Loucy (cell line): ENCODE results near the gene OR2AG1.

Experiments used
- H2AFZ ChIP-seq: fragments of 200-600 bp; sonication (generic); 2 replicates; pipeline ENCODE4 v1.6.0; 2016; ENCODE audit warnings: antibody characterized with exemption, mild to moderate bottlenecking, low read length, moderate library complexity
- H3F3A ChIP-seq: fragments of 200-600 bp; 2 replicates; pipeline ENCODE4 v1.6.0; 2016; ENCODE audit warnings: antibody characterized with exemption, low read depth, mild to moderate bottlenecking
- H3K27me3 ChIP-seq: fragments of 200-600 bp; sonication (generic); 2 replicates; pipeline ENCODE4 v1.6.1; 2014; ENCODE audit warnings: low read length, mild to moderate bottlenecking; ENCODE audit not compliant: insufficient read depth, poor library complexity, severe bottlenecking
- H3K36me3 ChIP-seq: fragments of 200-600 bp; sonication (generic); 2 replicates; pipeline ENCODE4 v1.6.1; 2016; ENCODE audit warnings: low read length; ENCODE audit not compliant: insufficient read depth
- H3K4me1 ChIP-seq: fragments of 200-600 bp; sonication (generic); 2 replicates; pipeline ENCODE4 v1.5.1; 2014; ENCODE audit warnings: low read length, mild to moderate bottlenecking; ENCODE audit not compliant: insufficient read depth, poor library complexity, severe bottlenecking
- H3K4me2 ChIP-seq: fragments of 200-600 bp; sonication (generic); 2 replicates; pipeline ENCODE4 v1.6.0; 2014; ENCODE audit warnings: antibody characterized with exemption, low read length, low read depth, mild to moderate bottlenecking; ENCODE audit not compliant: poor library complexity, severe bottlenecking
- H3K4me3 ChIP-seq: fragments of 200-600 bp; sonication (generic); 2 replicates; pipeline ENCODE4 v1.5.1; 2014; ENCODE audit warnings: low read length, mild to moderate bottlenecking, mixed read lengths; ENCODE audit not compliant: poor library complexity, severe bottlenecking
- H3K79me2 ChIP-seq: fragments of 200-600 bp; sonication (generic); 2 replicates; pipeline ENCODE4 v1.6.1; 2014; ENCODE audit warnings: low read length; ENCODE audit not compliant: insufficient read depth
- H3K9ac ChIP-seq: fragments of 200-600 bp; sonication (generic); 2 replicates; pipeline ENCODE4 v1.6.0; 2014; ENCODE audit warnings: mild to moderate bottlenecking, low read depth, low read length, moderate library complexity; ENCODE audit not compliant: poor library complexity, severe bottlenecking
- H3K9me2 ChIP-seq: fragments of 200-600 bp; sonication (generic); replicated peaks from 2 replicates; pipeline ENCODE4 v1.6.1; 2016; ENCODE audit warnings: low read depth, low read length, mixed read lengths
- H3K9me3 ChIP-seq: fragments of 200-600 bp; sonication (generic); 2 replicates; pipeline ENCODE4 v1.6.1; 2014; ENCODE audit warnings: mild to moderate bottlenecking, antibody characterized with exemption, low read length, low read depth; ENCODE audit not compliant: insufficient read depth
- H4K20me1 ChIP-seq: fragments of 200-600 bp; sonication (generic); 2 replicates; pipeline ENCODE4 v1.6.0; 2014; ENCODE audit warnings: antibody characterized with exemption, low read length, mild to moderate bottlenecking; ENCODE audit not compliant: insufficient read depth, poor library complexity, severe bottlenecking
- EZH2phosphoT487 ChIP-seq: fragments of 200-600 bp; IDR thresholded peaks from 2 replicates; pipeline ENCODE4 v1.6.1; 2018; ENCODE audit warnings: antibody characterized with exemption, mild to moderate bottlenecking, moderate library complexity, borderline replicate concordance
- TF ChIP-seq, protein P1 (sequence below): fragments of 200-600 bp; sonication (generic); conservative IDR thresholded peaks from 2 replicates; pipeline ENCODE4 v1.5.1; 2014; ENCODE audit warnings: mild to moderate bottlenecking, antibody characterized with exemption, low read length

The OR2AG1 gene

DNA sequence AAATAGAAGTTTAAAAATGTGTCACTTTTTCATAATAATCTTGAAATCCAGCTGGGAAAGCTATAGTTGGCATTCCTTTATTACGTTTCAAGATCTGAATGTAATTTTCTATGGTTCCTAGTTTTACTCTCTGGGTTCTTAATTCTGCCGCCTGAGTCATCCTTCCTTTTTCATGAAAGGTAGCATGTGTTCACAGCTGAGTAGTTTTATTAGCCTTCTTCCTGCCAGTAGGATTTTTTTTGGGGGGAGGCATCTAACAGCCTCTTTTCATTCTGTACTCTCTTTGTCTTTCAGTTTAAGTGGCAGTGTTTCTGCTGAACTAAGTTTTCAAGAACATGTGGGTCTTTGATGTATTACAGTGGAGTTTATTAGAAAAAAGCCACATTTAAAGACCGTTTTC, 47.5 kb upstream of the OR2AG1 start:
- Histone ChIP-seq H3K27me3 (no peaks in the 10 kb centered on the region), H3K9me2 (no peaks in the 10 kb centered on the region), H3K4me1 (peaks cover 67% of the 10 kb centered on the region), H3K9me3 (no peaks in the 10 kb centered on the region), H4K20me1 (no peaks in the 10 kb centered on the region), H3K4me2 (peak overlapping the region; percentile 79), H3K4me3 (peak overlapping the region; percentile 63), H3K79me2 (peaks cover 7% of the 10 kb centered on the region; the same call in 1 of the 2 replicates), H2AFZ (no peak overlapping the region), H3K9ac (peak overlapping the region; percentile 51), H3K36me3 (no peaks in the 10 kb centered on the region), H3F3A (peaks cover 26% of the 10 kb centered on the region)
- no peak for TF ChIP-seq EZH2phosphoT487
- TF ChIP-seq, protein P1, sequence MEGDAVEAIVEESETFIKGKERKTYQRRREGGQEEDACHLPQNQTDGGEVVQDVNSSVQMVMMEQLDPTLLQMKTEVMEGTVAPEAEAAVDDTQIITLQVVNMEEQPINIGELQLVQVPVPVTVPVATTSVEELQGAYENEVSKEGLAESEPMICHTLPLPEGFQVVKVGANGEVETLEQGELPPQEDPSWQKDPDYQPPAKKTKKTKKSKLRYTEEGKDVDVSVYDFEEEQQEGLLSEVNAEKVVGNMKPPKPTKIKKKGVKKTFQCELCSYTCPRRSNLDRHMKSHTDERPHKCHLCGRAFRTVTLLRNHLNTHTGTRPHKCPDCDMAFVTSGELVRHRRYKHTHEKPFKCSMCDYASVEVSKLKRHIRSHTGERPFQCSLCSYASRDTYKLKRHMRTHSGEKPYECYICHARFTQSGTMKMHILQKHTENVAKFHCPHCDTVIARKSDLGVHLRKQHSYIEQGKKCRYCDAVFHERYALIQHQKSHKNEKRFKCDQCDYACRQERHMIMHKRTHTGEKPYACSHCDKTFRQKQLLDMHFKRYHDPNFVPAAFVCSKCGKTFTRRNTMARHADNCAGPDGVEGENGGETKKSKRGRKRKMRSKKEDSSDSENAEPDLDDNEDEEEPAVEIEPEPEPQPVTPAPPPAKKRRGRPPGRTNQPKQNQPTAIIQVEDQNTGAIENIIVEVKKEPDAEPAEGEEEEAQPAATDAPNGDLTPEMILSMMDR, result no peak

DNA sequence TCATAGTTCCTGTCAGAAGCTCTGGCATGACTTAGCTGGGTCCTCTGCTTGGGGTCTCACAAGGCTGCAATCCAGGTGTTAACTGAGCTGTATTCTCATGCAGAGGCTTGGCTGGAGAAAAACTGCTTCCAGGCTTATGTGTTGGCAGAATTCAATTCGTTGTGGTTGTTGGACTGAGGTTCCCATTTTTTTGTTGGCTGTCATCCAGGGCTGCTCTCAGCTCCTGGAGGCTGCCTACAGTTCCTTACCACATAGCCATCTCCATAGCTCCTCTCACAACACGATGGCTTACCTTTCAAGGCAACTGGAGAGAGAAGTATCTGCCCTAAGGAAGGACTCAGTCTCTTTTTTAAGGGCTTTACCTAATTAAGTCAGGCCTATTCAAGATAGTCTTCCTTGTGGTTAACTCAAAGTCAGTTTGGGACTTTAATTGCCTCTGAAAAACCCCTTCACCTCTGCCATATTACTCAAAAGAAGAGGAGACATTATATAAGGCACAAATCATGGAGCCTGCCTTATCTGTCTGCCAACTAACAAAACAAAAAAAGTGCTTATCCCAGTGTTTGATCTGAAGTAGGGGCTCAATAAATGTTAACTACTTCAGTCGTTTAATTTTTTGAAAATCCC, 46.2 kb upstream of the OR2AG1 start:
- Histone ChIP-seq H3K4me3 (peak overlapping the region; percentile 63), H3K4me1 (peaks cover 68% of the 10 kb centered on the region), H4K20me1 (no peaks in the 10 kb centered on the region), H3K27me3 (no peaks in the 10 kb centered on the region), H3K9ac (peak overlapping the region; percentile 44), H3K36me3 (no peaks in the 10 kb centered on the region), H3K79me2 (peaks cover 12% of the 10 kb centered on the region), H2AFZ (no peak overlapping the region), H3K4me2 (peak overlapping the region; percentile 79), H3K9me3 (no peaks in the 10 kb centered on the region), H3K9me2 (no peaks in the 10 kb centered on the region), H3F3A (peaks cover 26% of the 10 kb centered on the region)
- TF ChIP-seq EZH2phosphoT487, result no peak
- TF ChIP-seq, protein P1, result no peak

DNA sequence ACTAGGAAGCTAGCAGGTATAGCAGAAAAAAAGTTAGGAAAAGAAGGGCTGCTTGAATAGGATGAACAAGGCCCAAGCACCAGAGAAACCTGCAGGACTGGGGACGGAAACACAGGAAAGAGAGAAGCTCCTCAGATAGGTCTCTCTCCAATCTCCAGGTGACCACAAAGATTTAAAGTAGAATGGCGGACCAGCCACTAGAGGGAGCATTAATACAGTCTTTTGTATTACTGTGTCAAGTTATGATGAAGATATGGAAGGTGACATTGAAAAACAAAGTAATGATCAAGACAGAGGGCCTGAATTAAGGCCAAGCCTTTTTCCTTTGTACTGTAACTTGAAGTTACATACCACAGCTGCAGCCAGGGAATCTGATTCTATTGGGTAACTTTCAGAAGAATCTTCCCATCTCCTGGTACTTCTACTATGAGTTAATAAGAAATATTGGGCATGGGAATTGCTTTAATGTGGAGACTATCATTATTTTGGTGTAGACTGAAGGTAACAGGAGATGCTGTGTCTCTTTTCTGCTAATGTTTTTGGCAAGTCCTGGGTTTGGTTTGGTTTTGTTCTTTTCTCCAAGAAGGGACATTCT, 44.9 kb upstream of the OR2AG1 start:
- no peaks in the 10 kb centered on the region for H3K9me2 ChIP-seq

More for the DNA sequence above, 44.9 kb upstream of the OR2AG1 start:
- Histone ChIP-seq H4K20me1 (no peaks in the 10 kb centered on the region), H3K9ac (no peak overlapping the region), H3F3A (peaks cover 26% of the 10 kb centered on the region), H3K4me3 (no peak overlapping the region), H3K36me3 (no peaks in the 10 kb centered on the region), H3K79me2 (peaks cover 26% of the 10 kb centered on the region), H2AFZ (no peak overlapping the region), H3K9me3 (no peaks in the 10 kb centered on the region), H3K4me1 (peaks cover 82% of the 10 kb centered on the region), H3K27me3 (no peaks in the 10 kb centered on the region), H3K4me2 (peak overlapping the region; percentile 79)
- TF ChIP-seq, protein P1, result peak; percentile 82
- TF ChIP-seq EZH2phosphoT487, result no peak
